GOT3 (cell line): Measurements from ENCODE around the gene TNNC2.
A peak's percentile ranks its signal among the peaks of the same experiment; 100 is the strongest.
"Not testable (repeated sequence)": the region's sequence is repeated elsewhere in the genome, so short reads cannot be mapped to it uniquely, and the experiment has no call there.

Experiments used
- DNase-seq: peaks from one replicate; lab custom pipeline; 2025; ENCODE audit warnings: mixed read lengths; lab: John Stamatoyannopoulos, UW

TNNC2 gene

GRCh38 chr20:45827030-45827652 lies at the start of gene TNNC2:
Gene TNNC2, minus strand, starts transcription at chr20:45827312. Its CDS starts 64 bp downstream, at chr20:45827248.
- no peak for DNase-seq

GRCh38 chr20:45874576-45874975 lies 47.5 kb upstream of the TNNC2 start:
- DNase-seq, result no peak

GRCh38 chr20:45874104-45874481 lies 47.0 kb upstream of the TNNC2 start:
- DNase-seq, result not testable (repeated sequence)

GRCh38 chr20:45873409-45874103 lies 46.4 kb upstream of the TNNC2 start:
- no peak for DNase-seq

- no peak for DNase-seq
Observed at GRCh38 chr20:45872626-45873025, 45.5 kb upstream of the TNNC2 start.

- DNase-seq, result no peak
Observed at GRCh38 chr20:45867819-45868176, 40.7 kb upstream of the TNNC2 start.

- no peak for DNase-seq
Observed at GRCh38 chr20:45867136-45867818, 40.2 kb upstream of the TNNC2 start.

- DNase-seq, result no peak
Observed at GRCh38 chr20:45866454-45866853, 39.3 kb upstream of the TNNC2 start.

GRCh38 chr20:45863543-45864470 lies 36.7 kb upstream of the TNNC2 start:
- DNase-seq, result no peak

- no peak for DNase-seq
Observed at GRCh38 chr20:45861221-45862075, 34.3 kb upstream of the TNNC2 start.

- no peak for DNase-seq
Observed at GRCh38 chr20:45860560-45861220, 33.6 kb upstream of the TNNC2 start.

- DNase-seq, result no peak
Observed at GRCh38 chr20:45859916-45860315, 32.8 kb upstream of the TNNC2 start.

GRCh38 chr20:45857882-45858216 lies 30.7 kb upstream of the TNNC2 start:
- no peak for DNase-seq

GRCh38 chr20:45857114-45857881 lies 30.2 kb upstream of the TNNC2 start, which contains the start of the genes ACOT8 and ZSWIM3:
Gene ACOT8, minus strand, starts transcription at chr20:45857392. Its CDS starts 77 bp downstream, at chr20:45857315.
Gene ZSWIM3, plus strand, starts transcription at chr20:45857614. Its CDS starts 212 bp downstream, at chr20:45857826.
- peak; percentile 94 for DNase-seq

- no peak for DNase-seq
Observed at GRCh38 chr20:45853484-45853883, 26.4 kb upstream of the TNNC2 start.

GRCh38 chr20:45852326-45852725 lies 25.2 kb upstream of the TNNC2 start:
- DNase-seq, result no peak

- DNase-seq, result no peak
Observed at GRCh38 chr20:45851501-45851900, 24.4 kb upstream of the TNNC2 start.

- DNase-seq, result no peak
Observed at GRCh38 chr20:45850926-45851325, 23.8 kb upstream of the TNNC2 start.

- no peak for DNase-seq
Observed at GRCh38 chr20:45850238-45850637, 23.1 kb upstream of the TNNC2 start.
